K562 (cell line): ENCODE data around the gene LCN15. TPM values are rescaled to one million over a fixed set of nuclear protein-coding genes. Genes with fewer than 3 reads are reported as not detected.

Source experiments
- ATAC-seq: fragments of 200-7000 bp; cut with Tn5 transposase; 3 replicates; pipeline ENCODE4 v1.9.1; 2020; ENCODE audit warnings: moderate library complexity
- BruUV-seq: library from RNA; stranded (reverse); fragments of 400-500 nt; replicated peaks from 2 replicates; lab custom pipeline; 2021; lab: Mats Ljungman, UMichigan
- CTCF ChIA-PET: fragments of 300-600 bp; formaldehyde crosslinking; extraction: SDS; loops from one replicate; lab custom pipeline; 2021; ENCODE audit warnings: low intra/inter-chr PET ratio; lab: Yijun Ruan, JAX
- POLR2A ChIA-PET: fragments of 300-600, 350-650 bp; sonication (Branson Sonifier 250); formaldehyde crosslinking; extraction: SDS; loops from one replicate; lab custom pipeline; 2021; ENCODE audit warnings: antibody characterized with exemption, inconsistent platforms; lab: Yijun Ruan, JAX
- DNase-seq, 4 experiments: peaks; one replicate each; pipeline versions ENCODE4 v3.0.0 to v3.0.0-alpha.2; 2011 to 2018; ENCODE audit warnings: low spot score in 3 of 4, mixed read lengths in 3 of 4; ENCODE audit errors: extremely low read depth in 1 of 4
- FAIRE-seq: peaks from 2 replicates; lab custom pipeline; 2011; peaks lifted over from hg19 to GRCh38; lab: Jason Lieb, UNC
- H2AFZ ChIP-seq: 2 replicates; pipeline ENCODE4 v1.6.0; 2011; ENCODE audit warnings: low read depth, low read length, control low read depth, inconsistent platforms
- H3K27ac ChIP-seq: fragments of 200-600 bp; 3 replicates; pipeline ENCODE4 v1.8.0; 2011; ENCODE audit warnings: low read depth, mild to moderate bottlenecking, control low read depth, inconsistent platforms, low read length, moderate library complexity, mixed read lengths; ENCODE audit errors: extremely low read depth
- H3K27me3 ChIP-seq, 2 experiments: fragments of 300-600 bp in 1 of 2; 2 replicates in 1 of 2; 3 replicates in 1 of 2; pipeline versions ENCODE4 v1.6.0 to v1.8.0; 2011; ENCODE audit warnings: inconsistent platforms in 2 of 2, low read length in 2 of 2, mild to moderate bottlenecking in 1 of 2, mixed read lengths in 1 of 2, moderate library complexity in 1 of 2; ENCODE audit not compliant: control insufficient read depth in 2 of 2, insufficient read depth in 2 of 2
- H3K36me3 ChIP-seq: fragments of 300-600 bp; 3 replicates; pipeline ENCODE4 v1.8.0; 2011; ENCODE audit warnings: mild to moderate bottlenecking, low read length, inconsistent platforms; ENCODE audit not compliant: control insufficient read depth, insufficient read depth
- H3K4me1 ChIP-seq, 2 experiments: fragments of 200-600 bp in 1 of 2; replicated peaks in 1 of 2; 2 replicates in 1 of 2; 3 replicates in 1 of 2; pipeline versions ENCODE4 v1.5.1 to v1.8.0; 2011; ENCODE audit warnings: inconsistent platforms in 2 of 2, low read length in 2 of 2, mild to moderate bottlenecking in 1 of 2, mixed read lengths in 1 of 2, moderate library complexity in 1 of 2; ENCODE audit not compliant: control insufficient read depth in 2 of 2, insufficient read depth in 2 of 2
- H3K4me2 ChIP-seq: 2 replicates; pipeline ENCODE4 v1.6.1; 2011; ENCODE audit warnings: low read length, control low read depth, inconsistent platforms, mixed read lengths; ENCODE audit not compliant: insufficient read depth
- H3K4me3 ChIP-seq: fragments of 200-600 bp; sonication (generic), shearing (Covaris generic); 2 replicates; pipeline ENCODE4 v1.5.1; 2016; ENCODE audit warnings: control low read depth, inconsistent platforms
- H3K79me2 ChIP-seq: fragments of 200-600 bp; 3 replicates; pipeline ENCODE4 v1.8.0; 2011; ENCODE audit warnings: low read length, inconsistent platforms; ENCODE audit not compliant: control insufficient read depth, insufficient read depth
- H3K9ac ChIP-seq, 2 experiments: 2 replicates each; pipeline versions ENCODE4 v1.6.0 to v1.6.1; 2011; ENCODE audit warnings: low read depth in 2 of 2, low read length in 2 of 2, control low read depth in 1 of 2, inconsistent platforms in 1 of 2, mild to moderate bottlenecking in 1 of 2, mixed read lengths in 1 of 2; ENCODE audit not compliant: insufficient read depth in 1 of 2
- H3K9me1 ChIP-seq: one replicate; pipeline ENCODE4 v1.6.0; 2011; ENCODE audit warnings: inconsistent platforms, mild to moderate bottlenecking, low read length, moderate library complexity; ENCODE audit not compliant: control insufficient read depth, insufficient read depth
- H3K9me3 ChIP-seq: replicated peaks from 2 replicates; pipeline ENCODE4 v1.5.1; 2011; ENCODE audit warnings: low read depth, low read length, inconsistent platforms; ENCODE audit not compliant: control insufficient read depth, insufficient read depth
- H4K20me1 ChIP-seq: replicated peaks from 2 replicates; pipeline ENCODE4 v1.6.1; 2011; ENCODE audit warnings: low read length, inconsistent platforms, mixed read lengths; ENCODE audit not compliant: control insufficient read depth, insufficient read depth
- BRD9 ChIP-seq: fragments of 450-650 bp; IDR thresholded peaks from 2 replicates; pipeline ENCODE4 v1.6.1; 2018; ENCODE audit warnings: low read depth; ENCODE audit not compliant: partially characterized antibody
- CBX5 ChIP-seq: IDR thresholded peaks from 2 replicates; pipeline ENCODE4 v1.6.1; 2014; ENCODE audit warnings: low read depth, borderline replicate concordance
- HIVEP1 ChIP-seq: fragments of 250-450 bp; sonication (Bioruptor Pico); IDR thresholded peaks from 2 replicates; pipeline ENCODE4 v1.4.0; 2020; ENCODE audit warnings: mild to moderate bottlenecking
- KDM4B ChIP-seq, 2 experiments: fragments of 450-650 bp in 1 of 2; sonication (generic) in 1 of 2; IDR thresholded peaks; 2 replicates each; pipeline ENCODE4 v1.6.1; 2016 to 2017; ENCODE audit warnings: borderline replicate concordance in 2 of 2, antibody characterized with exemption in 1 of 2, low read depth in 1 of 2, mild to moderate bottlenecking in 1 of 2
- MYBL2 ChIP-seq, 2 experiments: fragments of 450-650 bp in 1 of 2; sonication (generic) in 1 of 2; formaldehyde crosslinking in 1 of 2; IDR thresholded peaks; 2 replicates each; pipeline versions ENCODE4 v1.6.1 to v1.8.1; 2017 to 2022; ENCODE audit warnings: borderline replicate concordance in 1 of 2, inconsistent platforms in 1 of 2, low read depth in 1 of 2, mild to moderate bottlenecking in 1 of 2, missing genetic modification reagents in 1 of 2, moderate library complexity in 1 of 2
- PHF8 ChIP-seq: fragments of 200-600 bp; sonication (generic); IDR thresholded peaks from 2 replicates; pipeline ENCODE4 v1.6.1; 2012; ENCODE audit warnings: mixed run types, mild to moderate bottlenecking, inconsistent platforms, low read length, moderate library complexity, borderline replicate concordance
- TRIM28 ChIP-seq: fragments of 450-650 bp; IDR thresholded peaks from 2 replicates; pipeline ENCODE4 v1.6.1; 2017
- WGBS: fragments of 100-300 bp; shearing (Covaris generic); methylation state at CpG from one replicate; pipeline ENCODE4 v1.1.6; 2016; ENCODE audit warnings: low coverage, mixed read lengths; ENCODE audit not compliant: insufficient coverage; ENCODE audit errors: missing lambda C conversion rate; 5-methylcytosine and 5-hydroxymethylcytosine counted together
- in situ Hi-C: fragments of 300-500 bp; cut with MboI; formaldehyde crosslinking; loops from 4 replicates; pipeline ENCODE4 v1.15.0; 2018; ENCODE audit warnings: inconsistent platforms, mixed read lengths
- intact Hi-C: fragments of 100-400 bp; cut with micrococcal nuclease; formaldehyde crosslinking; loops from 2 replicates; pipeline ENCODE4 v1.14.2; 2022
- polyA plus RNA-seq, 8 experiments: library from polyadenylated mRNA; depleted of rRNA in 4 of 8; stranded (reverse) in 5 of 8; unstranded in 3 of 8; fragments of >200 nt; fragmentation: Nextera tagmentation in 2 of 8; fragmentation: Illumina TruSeq in 1 of 8; extraction: Ambion mirVana in 2 of 8; extraction: Trizol in 1 of 8; gene quantifications; 2 replicates each; pipeline versions ENCODE4 v1.2.1 to v1.2.3, GENCODE V29; 2011 to 2014; ENCODE audit warnings: inconsistent platforms in 1 of 8, missing spikeins in 1 of 8
- total RNA-seq, 7 experiments: library from RNA; depleted of rRNA in 6 of 7; stranded (reverse); fragments of >200 nt in 6 of 7; fragmentation: Illumina TruSeq in 2 of 7; extraction: Trizol in 2 of 7; gene quantifications; 2 replicates each; pipeline versions ENCODE4 v1.2.1 to v1.2.3, GENCODE V29; 2011 to 2021; ENCODE audit warnings: low replicate concordance in 1 of 7
- TF ChIP-seq, protein P1 (sequence below): fragments of 250-450 bp; sonication (Bioruptor Pico); IDR thresholded peaks from 2 replicates; pipeline ENCODE4 v1.5.0; 2020; ENCODE audit warnings: mild to moderate bottlenecking, borderline replicate concordance
- TF ChIP-seq, protein P2 (sequence below), 2 experiments: IDR thresholded peaks; 2 replicates each; pipeline ENCODE4 v1.6.1; 2012; ENCODE audit warnings: improper control_type of control experiment in 2 of 2, low read depth in 2 of 2, low read length in 2 of 2, borderline replicate concordance in 1 of 2
- TF ChIP-seq, protein P3 (sequence below): IDR thresholded peaks from 2 replicates; pipeline ENCODE4 v1.6.1; 2016; ENCODE audit warnings: missing genetic modification characterization, missing compliant biosample characterization

Gene LCN15
- total and polyA plus RNA-seq, 9 of the 15 experiments (the other 6 are each of a cell fraction or from before 2014, with no cell fraction given) = 0.66 TPM; not detected in 8

DNA sequence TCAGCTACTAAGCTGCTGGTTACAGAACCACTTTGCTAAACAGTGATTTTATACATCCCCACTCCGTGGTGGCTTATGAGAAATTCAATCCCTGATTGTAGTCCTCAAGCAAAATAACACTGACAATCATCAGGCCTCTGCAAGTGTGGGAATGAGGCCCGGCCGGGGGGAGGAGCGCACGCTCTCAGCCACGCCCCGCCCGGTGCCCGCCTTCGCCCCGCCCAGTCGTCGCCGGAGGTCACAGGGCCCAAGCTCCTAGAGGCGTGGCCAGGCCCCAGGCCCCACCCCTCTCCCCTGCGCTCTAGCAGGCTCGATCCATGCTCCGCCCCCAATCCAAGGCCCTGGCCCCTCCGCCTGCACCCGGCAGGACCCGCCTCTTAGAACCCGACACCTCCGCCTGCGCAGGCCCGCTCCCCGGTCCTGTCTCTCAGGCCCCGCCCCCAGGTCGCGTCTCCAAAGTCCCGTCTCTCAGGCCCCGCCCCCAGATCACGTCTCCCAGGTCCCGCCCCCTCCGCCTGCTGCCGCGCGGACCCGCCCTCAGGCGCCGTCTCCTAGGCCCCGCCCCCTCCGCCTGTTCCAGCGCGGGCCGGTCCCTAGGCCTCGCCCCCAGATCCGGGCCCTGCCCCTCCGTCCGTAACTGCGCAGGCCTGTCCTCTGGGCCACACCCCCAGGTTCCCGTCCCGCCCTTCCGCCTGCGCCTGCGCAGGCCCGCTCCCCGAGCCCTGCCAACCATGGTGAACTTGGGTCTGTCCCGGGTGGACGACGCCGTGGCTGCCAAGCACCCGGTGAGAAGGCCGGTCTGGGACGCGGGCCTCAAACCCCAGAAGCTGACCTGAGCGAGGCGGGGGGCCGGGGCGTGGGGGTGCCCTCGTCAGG, 26.6 kb upstream of the LCN15 start, which contains the start of gene TMEM141 (continued):
- TF ChIP-seq, protein P1, sequence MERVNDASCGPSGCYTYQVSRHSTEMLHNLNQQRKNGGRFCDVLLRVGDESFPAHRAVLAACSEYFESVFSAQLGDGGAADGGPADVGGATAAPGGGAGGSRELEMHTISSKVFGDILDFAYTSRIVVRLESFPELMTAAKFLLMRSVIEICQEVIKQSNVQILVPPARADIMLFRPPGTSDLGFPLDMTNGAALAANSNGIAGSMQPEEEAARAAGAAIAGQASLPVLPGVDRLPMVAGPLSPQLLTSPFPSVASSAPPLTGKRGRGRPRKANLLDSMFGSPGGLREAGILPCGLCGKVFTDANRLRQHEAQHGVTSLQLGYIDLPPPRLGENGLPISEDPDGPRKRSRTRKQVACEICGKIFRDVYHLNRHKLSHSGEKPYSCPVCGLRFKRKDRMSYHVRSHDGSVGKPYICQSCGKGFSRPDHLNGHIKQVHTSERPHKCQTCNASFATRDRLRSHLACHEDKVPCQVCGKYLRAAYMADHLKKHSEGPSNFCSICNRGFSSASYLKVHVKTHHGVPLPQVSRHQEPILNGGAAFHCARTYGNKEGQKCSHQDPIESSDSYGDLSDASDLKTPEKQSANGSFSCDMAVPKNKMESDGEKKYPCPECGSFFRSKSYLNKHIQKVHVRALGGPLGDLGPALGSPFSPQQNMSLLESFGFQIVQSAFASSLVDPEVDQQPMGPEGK = no peak
- TF ChIP-seq BRD9 = no peak

DNA sequence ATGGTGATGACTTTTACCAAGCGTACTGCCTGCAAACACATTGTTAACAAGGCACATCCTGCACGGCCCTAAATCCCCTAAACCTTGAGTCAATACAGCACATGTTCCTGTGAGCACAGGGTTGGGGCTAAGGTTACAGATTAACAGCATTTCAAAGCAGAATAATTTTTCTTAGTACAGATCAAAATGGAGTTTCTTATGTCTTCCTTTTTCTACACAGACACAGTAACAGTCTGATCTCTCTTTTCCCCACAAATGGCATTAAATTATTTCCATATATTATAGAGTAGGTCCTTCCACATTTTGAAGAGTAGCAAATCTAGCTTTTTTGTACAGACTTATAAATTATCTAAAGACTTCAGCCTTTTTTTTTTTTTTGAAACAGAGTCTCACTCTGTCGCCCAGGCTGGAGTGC, 25.2 kb upstream of the LCN15 start:
- peaks cover 4% of the 10 kb centered on the region for H3K9me1 ChIP-seq
- H3K27me3 ChIP-seq = no peaks in the 10 kb centered on the region
- H3K4me2 ChIP-seq = peak overlapping the region; percentile 81
- peaks cover 54 to 59% of the 10 kb centered on the region in 2 experiments for H3K4me1 ChIP-seq
- intact Hi-C loops = loop anchor here (5.0 to 10.0 kb wide), 2 partner anchors 158 to 455 kb away; partner anchors contain the start of genes C8G and TUBB4B
- no peak overlapping the region for H3K4me3 ChIP-seq
- peaks cover 5% of the 10 kb centered on the region; the same call in 1 of the 2 replicates for H4K20me1 ChIP-seq
- in situ Hi-C loops = loop anchor here (25.0 kb wide), 1 partner anchor 448 kb away; the partner anchor contains the start of genes CYSRT1, RNF224, SLC34A3 and TUBB4B
- peaks cover 19% of the 10 kb centered on the region for H3K79me2 ChIP-seq
- ChIA-PET POLR2A (interaction anchor here (0.8 kb wide), 1 partner anchor 216 kb away, joined by 3 read pairs; no protein-coding TSS in a partner anchor), CTCF (no interaction called here)
- FAIRE-seq (no peak), ATAC-seq (no peak), DNase-seq (peak in 1 of 4 experiments; percentile 47)
- H3K9me3 ChIP-seq = no peaks in the 10 kb centered on the region
- WGBS = 19% methylated on average over 3 of the region's 3 CpGs
- peak overlapping the region in 1 of 2 experiments; percentile 74; a peak in 3 of 4 replicates for H3K9ac ChIP-seq
- H3K36me3 ChIP-seq = peaks cover 18% of the 10 kb centered on the region; the same call in 1 of the 3 replicates
- peak overlapping the region; percentile 93 for H3K27ac ChIP-seq
- H2AFZ ChIP-seq = peak overlapping the region; percentile 87; the same call in 1 of the 2 replicates
- no TSS peak for BruUV-seq
- TF ChIP-seq KDM4B (IDR thresholded peaks at IDR 0.05; ENCODE audit: borderline replicate concordance in 2 of 2, low read depth in 1 of 2) = no peak
- TF ChIP-seq, protein P2, sequence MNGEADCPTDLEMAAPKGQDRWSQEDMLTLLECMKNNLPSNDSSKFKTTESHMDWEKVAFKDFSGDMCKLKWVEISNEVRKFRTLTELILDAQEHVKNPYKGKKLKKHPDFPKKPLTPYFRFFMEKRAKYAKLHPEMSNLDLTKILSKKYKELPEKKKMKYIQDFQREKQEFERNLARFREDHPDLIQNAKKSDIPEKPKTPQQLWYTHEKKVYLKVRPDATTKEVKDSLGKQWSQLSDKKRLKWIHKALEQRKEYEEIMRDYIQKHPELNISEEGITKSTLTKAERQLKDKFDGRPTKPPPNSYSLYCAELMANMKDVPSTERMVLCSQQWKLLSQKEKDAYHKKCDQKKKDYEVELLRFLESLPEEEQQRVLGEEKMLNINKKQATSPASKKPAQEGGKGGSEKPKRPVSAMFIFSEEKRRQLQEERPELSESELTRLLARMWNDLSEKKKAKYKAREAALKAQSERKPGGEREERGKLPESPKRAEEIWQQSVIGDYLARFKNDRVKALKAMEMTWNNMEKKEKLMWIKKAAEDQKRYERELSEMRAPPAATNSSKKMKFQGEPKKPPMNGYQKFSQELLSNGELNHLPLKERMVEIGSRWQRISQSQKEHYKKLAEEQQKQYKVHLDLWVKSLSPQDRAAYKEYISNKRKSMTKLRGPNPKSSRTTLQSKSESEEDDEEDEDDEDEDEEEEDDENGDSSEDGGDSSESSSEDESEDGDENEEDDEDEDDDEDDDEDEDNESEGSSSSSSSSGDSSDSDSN (IDR thresholded peaks at IDR 0.05; ENCODE audit: borderline replicate concordance in 1 of 2, low read depth in 2 of 2, low read length in 2 of 2) = no peak
- TF ChIP-seq HIVEP1 (CRISPR knock-in tag) = peak; percentile 73; the same call in 1 of the 2 replicates
- TF ChIP-seq MYBL2 (IDR thresholded peaks at IDR 0.05; ENCODE audit: low read depth) = no peak
- no peak for TF ChIP-seq MYBL2 (CRISPR knock-in tag; IDR thresholded peaks at IDR 0.05; ENCODE audit: borderline replicate concordance)
- 0 out of 2 replicates have a peak, but pooled peaks have one; percentile 7 for TF ChIP-seq PHF8
- TF ChIP-seq, protein P3, sequence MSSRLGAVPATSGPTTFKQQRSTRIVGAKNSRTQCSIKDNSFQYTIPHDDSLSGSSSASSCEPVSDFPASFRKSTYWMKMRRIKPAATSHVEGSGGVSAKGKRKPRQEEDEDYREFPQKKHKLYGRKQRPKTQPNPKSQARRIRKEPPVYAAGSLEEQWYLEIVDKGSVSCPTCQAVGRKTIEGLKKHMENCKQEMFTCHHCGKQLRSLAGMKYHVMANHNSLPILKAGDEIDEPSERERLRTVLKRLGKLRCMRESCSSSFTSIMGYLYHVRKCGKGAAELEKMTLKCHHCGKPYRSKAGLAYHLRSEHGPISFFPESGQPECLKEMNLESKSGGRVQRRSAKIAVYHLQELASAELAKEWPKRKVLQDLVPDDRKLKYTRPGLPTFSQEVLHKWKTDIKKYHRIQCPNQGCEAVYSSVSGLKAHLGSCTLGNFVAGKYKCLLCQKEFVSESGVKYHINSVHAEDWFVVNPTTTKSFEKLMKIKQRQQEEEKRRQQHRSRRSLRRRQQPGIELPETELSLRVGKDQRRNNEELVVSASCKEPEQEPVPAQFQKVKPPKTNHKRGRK = no peak
- TF ChIP-seq CBX5 = no peak
- no peak for TF ChIP-seq TRIM28
